Limb (tissue), 2 donors: ENCODE data around the gene MNT.

ENCODE experiments used
- DNase-seq, 2 donors: peaks; one replicate each; pipeline ENCODE4 v3.0.0-alpha.2; 2016; ENCODE audit errors: extremely low spot score in 2 of 2

Gene MNT

DNA sequence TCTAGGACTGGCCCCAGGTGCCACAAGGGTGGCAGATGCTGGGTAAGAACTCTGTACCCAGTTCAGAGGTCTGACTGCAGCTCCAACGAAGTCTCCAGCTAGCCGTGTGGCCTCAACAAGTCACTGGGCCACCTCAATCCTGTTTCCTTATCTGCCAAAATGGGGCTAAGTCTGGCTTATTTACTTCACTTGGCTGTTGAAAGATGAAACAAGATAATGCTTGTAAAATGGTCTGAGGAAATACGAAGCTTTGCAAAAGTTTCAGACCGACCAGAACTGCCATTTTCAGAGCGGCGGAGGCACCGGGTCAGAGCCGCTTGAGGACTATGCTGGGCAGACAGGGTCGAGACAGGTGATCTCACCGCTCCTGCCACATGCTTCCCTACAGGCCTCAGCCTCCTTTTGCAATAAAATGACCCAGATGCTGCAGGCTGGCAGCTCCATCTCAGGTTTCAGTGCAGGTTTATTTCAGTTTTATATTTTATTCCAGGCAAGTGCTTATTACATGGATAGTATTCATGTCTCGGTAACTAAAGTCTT is 17.2 kb downstream of the MNT start:
- no peak for DNase-seq

DNA sequence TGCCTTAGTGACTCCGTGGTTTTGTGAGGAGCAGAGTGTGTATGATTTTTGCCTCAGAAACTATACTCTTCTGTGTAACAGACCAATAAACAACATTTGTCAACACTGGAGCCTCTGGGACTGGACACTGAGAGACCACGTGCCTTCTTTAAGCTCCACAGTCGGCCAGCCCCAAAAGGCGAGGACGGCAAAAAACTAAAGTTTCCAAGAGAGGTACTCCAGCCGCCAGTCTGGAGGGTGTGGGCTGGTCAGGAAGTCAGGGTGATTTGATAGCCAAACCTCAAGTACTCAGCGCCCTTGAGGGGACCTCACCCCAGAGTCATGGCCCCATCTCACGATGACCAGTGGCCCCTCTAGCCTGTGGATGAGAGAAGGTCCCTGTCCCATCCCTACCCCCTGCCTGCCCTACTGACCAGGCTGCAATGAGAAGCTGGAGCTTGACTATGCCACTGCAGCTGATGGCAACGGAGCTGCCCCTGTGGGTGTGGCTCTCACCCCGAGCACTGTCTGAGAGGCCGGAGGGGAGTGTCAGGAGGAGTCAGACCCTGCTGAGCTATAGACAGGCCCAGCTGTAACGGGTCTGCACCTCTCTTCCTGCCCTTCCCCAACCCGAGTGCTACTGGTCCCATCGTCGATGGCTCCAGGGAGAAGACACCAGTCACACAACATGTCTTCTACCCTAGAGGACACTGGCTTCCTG is 19.8 kb downstream of the MNT start:
- no peak for DNase-seq

DNA sequence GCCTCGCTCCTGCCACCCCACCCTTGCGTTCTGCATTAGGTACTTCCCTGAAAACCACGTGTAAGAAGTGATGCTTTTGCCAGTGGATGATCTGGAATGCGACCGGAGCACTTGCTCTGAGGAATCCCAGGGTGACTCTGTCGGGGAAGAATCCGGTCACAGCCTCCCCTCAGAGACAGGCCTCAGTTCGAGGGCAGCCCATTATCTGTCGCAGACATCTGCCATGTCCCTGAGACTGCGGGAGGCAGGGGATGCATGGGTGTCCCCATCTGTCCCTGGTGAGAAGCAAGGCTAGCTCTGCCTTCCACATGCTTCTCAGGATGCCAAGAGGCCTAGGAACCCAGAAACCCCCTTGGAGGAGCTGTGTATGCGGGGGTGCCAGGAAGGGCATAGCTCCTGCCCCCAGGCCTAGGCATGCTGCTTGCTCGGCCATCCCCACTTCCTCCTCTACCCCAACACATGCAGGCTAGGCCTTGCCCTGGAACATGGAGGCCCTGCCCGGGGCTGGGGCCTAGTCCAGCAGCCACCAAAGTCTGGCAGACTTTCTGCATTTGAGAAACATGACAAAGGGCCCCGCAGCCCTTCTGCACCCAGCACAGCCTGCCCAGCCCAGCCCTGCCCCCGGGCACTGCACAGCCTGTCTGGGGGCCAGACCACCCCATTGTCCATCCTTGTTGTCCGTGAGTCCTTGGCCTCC is 20.5 kb downstream of the MNT start:
- DNase-seq = no peak

DNA sequence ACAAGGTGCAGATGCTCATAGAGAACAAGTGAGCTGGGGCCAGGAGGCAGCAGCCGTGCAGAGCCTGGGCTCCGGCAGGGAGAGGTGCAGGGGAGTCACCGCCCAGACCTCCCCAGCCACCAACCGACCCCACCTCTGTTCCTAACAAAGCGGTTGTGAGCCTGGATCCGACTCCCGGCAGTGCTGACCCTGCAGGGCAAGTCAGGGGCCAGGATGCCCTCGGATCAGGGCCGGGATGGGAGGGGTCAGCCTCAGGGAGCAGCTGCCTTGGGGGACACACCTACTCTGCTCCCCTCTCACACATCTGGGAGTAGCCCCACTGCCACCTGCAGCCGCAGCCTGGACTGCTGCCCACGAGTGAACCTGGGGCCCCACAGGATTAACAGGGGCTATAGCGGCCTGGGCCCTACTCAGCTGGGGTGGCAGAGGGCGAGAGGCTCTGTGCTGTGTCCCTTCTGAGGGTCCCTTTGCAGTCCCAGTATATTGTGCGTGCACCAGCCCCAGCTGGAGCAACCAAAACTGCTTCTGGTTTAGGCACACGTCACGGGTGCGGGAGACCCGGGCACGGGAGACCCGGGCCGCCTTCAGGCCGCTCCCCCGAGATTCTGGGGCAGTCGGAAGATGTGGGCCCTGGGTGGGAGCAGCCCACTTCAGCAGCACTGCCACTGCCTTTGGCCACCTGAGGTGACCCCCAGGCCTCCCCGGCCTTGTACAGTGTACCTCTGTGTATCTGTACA is 21.2 kb downstream of the MNT start:
- DNase-seq = no peak

DNA sequence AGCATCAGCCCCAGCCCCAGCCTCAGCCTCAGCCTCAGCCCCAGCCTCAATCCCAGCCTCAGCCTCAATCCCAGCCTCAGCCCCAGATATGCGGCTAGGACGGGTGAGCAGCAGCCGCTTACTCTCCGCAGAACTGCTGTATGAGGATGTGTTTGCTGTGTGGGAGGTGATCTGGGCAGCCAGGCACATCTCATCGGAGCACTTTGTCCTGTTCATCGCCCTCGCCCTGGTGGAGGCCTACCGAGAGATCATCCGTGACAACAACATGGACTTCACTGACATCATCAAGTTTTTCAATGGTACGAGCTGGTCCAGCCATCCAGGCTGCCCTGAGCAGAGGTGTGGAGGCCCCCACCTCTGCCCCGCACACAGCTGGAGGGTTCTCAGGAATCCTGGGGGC is 22.0 kb downstream of the MNT start:
- no peak for DNase-seq

DNA sequence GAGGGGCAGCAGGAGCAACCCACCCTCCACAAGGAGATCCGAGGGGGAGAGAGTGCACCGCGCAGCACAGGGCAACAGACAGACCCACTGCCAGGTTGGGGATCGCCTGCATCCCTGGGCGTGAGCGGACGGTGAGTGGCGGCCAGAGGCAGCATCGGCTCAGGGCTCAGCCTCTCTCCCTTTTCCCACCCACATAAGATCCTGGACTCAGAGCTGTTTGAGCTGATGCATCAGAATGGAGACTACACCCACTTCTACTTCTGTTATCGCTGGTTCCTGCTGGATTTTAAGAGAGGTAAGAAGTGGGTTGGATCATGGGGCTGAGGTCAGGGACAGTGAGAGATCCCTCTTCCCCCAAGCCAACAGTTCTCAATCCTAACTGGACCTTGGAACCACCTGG is 23.2 kb downstream of the MNT start:
- no peak for DNase-seq

DNA sequence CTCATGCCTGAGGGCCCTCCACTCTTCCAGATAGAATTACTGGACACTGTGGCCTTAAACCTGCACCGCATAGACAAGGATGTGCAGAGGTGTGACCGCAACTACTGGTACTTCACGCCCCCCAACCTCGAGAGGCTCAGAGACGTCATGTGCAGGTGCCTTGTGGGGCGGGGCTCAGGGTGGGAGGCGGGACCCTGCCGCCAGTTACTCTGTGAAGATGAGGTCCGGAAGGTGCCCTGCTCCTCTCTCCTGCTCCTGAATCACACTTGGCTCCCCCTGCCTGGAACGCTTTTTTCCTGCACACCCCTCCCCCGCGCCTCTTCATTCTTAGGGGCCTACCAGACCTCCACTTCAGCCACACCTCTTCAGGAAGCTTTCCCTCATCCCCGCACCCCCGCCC is 24.8 kb downstream of the MNT start:
- no peak for DNase-seq

DNA sequence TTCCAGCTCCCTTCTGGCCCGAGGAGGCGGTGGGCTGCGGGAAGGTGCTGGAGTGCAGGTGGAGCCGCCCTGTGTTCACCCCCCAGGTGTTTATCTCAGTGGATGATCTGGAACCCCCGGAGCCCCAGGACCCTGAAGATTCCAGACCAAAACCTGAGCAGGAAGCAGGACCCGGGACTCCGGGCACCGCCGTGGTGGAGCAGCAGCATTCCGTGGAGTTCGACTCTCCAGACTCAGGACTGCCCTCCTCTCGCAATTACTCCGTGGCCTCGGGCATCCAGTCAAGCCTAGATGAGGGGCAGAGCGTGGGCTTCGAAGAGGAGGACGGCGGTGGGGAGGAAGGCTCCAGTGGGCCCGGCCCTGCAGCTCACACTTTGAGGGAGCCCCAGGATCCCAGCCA is 25.5 kb downstream of the MNT start:
- no peak for DNase-seq

DNA sequence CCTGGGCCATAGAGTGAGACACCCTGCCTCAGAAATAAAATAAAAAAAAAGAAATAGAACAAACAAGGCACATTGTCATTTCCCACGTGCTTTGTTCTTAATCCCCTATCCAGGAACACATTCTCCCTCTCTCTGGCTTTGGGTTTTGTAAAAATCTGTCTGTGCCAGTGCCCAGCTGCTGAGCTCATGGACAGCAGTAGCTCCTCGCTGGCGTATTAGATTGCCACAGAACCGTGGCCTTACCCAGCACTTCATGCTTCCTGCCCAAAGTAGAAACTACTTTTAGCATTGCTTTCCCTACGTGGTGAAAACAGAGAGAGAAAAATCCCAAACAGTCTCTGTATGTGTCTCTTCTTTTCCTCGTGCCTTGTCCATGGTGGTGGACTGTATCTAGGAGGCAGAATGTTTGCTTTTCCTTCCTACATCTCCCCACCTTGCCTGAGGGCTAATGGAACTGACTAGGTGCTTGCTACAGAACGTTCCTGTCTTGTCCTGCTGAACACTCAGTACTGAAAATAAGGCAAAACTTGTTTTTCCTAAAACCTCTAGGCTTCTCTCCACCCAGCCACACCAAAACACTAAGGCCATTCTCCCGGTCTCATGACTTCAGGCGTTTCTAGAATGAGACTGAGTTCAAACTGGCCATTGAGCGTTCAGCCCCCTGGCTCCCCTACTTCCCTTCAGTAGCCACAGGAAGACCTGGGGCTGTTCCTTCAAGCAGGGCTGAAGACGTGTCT is 26.1 kb downstream of the MNT start:
- no peak for DNase-seq

DNA sequence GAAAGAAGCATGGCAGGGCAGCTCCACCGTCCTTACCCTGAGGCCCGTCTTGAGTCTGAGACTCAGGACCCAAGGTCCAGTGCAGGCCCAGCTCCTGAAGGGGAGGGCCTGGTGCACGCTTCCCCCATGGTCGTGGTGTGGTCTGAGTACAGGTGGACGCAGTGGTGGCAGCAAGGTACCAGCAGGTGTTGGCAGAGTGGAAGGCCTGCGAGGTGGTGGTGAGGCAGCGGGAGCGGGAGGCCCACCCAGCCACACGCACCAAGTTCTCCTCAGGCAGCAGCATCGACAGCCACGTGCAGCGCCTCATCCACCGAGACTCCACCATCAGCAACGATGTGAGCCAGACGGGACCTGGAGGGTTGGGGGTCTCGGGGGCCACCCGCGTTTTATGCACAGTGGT is 27.7 kb downstream of the MNT start:
- DNase-seq = no peak

DNA sequence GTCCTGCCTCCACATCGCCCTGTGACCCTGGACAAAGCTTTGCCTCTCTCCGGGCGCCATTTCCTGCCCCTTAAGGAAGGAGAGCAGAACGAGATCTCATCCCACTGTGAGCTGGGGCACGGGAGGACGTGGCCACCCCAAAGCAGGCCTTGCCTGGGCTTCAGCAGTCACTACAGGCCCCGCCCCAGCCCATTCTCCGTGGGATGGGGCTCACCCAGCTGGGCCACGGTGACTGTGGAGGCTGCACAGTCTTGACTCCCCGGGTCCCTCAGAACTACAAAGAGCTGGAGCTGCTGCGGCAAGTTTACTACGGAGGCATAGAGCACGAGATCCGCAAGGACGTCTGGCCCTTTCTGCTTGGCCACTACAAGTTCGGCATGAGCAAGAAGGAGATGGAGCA is 28.2 kb downstream of the MNT start:
- no peak for DNase-seq

DNA sequence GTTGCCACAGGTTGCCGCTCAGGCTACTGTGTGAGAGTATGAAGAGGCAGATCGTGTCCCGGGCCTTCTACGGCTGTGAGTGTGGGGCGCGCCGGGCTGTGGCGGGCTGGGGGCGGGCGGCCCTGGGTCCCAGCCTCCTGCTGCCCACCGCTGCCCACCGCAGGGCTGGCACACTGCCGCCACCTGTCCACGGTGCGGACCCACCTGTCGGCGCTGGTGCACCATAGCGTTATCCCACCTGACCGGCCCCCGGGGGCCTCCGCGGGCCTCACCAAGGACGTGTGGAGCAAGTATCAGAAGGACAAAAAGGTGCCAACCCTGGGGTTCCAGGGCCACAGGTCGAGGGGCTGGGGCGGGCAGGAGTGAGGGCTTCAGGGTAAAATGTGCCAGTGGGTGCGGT is 28.7 kb downstream of the MNT start:
- DNase-seq = no peak

DNA sequence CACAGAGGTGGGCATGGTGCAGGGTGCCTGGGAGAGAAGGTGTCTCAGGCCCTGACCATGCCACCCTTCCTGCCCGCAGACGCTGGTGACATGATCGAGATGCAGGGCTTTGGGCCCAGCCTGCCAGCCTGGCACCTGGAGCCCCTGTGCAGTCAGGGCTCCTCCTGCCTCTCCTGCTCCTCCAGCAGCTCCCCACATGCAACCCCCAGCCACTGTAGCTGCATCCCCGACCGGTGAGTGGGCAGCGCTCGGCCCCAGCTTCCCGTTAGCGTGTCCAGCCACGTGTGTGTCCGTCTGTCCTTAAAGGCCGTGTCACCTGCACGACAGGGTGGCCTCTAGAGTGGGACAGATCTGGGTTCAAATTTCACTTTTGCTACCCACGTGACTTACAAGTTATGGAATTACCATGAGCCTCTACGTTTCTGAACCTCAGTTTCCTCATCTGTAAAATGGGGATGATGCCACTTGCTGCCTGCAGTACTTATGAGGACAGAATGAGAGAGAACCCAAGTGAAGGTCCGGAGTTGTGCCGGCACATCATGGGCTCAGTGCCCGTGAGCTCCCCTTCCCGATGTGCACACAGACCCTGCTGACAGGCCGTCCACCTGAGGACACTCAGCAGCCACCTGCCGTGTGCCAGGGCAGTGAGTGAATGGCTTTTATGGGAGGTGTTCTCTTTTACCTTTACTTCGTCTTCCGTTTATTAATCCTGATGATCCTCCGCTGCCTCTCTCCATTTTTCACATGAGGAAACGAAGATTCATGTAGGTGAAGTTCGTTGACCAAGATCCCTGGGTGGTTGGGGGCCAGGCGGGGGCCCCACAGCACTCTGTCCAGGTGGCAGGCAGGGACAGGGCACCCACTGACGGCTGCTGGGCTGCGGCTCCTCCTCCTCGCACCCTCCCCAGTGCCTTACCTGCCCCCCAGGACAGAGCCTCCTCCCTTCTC is 29.4 kb downstream of the MNT start:
- no peak for DNase-seq

DNA sequence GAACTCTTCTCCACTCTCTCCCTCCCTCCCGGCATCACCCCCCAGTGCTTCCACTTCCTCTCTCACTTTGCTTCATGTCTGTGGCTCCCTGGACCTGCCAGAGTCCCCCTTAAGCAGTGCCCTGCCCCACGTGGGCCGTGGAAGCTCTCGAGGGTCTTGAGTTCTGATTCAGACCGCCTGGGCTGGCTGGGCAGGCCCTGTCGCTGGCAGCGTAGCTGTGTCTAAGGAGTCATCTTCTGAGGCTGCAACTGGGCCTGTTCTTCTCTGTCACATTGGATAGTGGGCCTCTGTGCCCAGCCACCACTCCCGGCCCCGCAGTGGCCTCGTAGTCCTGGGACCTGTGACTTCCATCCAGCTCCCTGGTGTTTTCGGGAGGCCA is 30.7 kb downstream of the MNT start:
- DNase-seq = no peak

DNA sequence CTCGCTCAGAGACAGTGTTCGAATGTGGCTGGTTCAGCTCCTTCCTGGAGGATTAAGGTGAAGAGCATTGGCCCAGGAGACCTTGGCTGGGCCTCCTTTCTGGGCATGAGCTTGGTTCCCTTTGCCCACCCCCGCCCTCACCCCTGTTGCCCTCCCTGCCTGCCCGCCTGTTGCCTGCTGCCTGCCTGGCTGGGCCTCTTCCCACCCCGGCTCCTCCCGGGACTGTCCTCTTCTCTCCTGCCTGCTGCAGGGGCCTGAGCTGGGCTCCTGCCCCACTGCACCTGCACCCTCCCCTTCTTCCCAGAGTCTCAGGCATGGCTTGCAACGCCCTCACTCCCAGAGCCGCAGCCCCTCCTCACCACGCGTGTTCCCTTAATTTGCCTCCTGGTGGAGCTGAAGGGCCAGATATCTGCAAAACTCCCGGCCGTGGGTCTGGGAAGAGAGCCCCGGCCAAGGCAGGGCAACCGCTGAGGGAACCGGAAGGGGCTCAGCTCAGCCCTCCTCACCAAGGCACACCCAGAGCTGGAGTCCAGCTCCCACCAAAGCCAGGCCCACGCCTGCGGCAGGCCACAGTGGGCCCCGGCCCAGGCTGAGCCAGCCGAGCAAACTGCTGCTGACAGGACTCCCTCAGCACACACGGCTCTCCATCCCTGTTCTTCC is 31.2 kb downstream of the MNT start:
- no peak for DNase-seq

DNA sequence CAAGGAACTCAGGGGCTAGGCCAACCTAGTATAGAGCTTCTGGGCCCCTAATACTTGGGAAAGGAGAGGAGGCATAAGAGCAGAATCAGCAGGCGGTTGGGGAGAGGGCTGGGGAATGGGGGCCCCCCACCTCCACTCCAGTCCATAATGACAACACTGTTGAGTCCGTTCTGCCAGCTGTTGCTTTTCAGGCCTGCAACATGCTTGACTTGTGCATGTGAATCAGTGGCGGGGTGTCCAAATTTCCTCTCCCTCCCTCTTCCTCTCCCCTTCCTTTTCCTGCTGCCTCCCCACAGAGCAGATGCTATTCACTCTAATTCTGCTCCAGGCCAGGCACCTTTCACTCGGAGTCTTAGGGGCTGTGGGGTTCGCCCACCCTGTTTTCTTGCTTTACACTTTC is 31.8 kb downstream of the MNT start:
- no peak for DNase-seq

DNA sequence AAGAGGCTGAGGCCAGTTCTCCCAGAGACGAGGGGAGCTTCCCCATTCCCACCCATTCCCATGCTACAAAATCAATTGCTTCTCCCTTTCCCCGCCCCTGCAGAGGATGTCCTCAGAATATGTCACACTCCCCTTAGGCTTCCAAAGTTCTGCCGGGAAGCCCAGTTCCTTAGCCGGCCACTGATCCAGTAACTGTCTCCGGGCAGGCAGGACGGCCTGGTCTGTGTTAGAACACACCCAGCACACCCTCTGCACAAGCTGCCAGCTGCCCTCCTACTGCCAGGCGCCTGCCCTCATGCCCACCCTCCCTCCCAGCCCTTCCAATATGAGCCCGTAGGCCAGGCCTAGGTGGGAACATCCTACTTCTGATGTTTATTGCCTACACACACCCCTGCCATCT is 32.5 kb downstream of the MNT start:
- DNase-seq = no peak

DNA sequence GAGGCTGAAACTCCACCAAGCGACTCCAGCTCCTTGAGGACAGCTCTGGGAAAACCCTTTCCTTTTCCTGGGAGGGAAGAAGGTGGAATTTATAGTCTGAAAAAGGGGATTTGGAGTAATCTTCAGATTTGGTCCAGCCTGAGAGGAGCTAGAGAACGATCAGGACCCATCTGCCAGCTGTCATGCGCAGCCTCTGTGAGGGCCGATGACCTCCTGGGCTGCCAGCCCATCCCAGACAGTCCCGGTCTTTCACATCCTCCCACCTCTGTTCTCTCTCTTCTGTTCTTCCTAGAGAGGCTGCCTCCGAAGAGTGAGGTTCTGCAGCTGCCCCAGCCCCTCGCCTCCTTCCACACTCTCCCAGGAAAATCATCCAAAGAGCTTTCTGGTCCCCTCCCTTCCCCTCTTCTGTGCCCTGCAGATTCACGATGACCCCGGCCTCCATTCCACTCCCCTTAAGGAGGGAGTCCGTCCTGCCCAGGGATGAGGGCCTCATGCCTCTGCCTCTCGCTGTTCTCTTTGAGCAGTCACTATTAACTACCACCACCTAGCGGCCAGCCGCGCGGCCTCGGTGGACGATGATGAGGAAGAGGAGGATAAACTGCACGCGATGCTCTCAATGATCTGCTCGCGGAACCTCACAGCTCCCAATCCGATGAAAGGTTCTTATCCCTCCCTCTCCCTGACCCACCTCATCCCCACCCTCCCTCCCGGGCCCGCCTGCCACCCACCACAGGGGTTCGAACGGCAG is 33.9 kb downstream of the MNT start:
- DNase-seq = no peak

DNA sequence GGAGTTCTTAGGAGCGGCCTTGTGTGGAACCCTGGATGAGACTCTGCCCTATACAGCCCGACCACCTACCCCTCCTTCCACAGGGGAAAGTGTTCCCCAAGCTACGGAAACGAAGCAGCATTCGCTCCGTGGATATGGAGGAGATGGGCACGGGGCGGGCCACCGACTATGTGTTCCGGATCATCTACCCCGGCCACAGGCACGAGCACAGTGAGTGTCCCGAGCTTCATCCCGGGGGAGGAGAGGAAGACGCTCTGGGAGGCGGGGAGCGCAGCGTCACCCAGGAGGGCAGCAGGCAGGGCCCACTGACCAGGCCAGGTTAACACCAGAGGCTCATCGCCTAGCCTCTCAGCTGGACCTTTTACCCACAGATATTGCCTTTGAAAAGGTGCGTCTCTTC is 35.7 kb downstream of the MNT start:
- no peak for DNase-seq

DNA sequence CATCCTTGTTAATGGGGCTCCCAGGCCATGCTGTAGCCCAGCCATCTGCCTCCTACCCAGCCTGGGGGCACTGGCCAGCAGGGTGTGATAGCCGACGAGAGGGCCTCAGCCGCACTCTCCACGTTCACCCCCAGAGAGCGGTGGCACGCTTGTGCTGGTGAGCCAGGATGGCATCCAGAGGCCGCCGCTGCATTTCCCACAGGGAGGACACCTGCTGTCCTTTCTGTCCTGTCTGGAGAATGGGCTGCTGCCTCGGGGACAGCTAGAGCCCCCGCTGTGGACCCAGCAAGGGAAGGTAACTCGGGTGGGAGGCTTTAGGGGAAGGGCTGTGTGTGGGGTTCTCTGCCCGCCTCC is 36.1 kb downstream of the MNT start:
- no peak for DNase-seq
